NK-92 treated with Interleukin-12 subunit alpha and Interleukin-12 subunit beta, amount 100 ng/mL, for 24 hours (cell line): ENCODE data around the gene B4GALT4.
"Not testable (repeated sequence)": the region's sequence is repeated elsewhere in the genome, so short reads cannot be mapped to it uniquely, and the experiment has no call there.

Experiments
- DNase-seq: peaks from one replicate; lab custom pipeline; 2025; lab: John Stamatoyannopoulos, UW

B4GALT4 gene, protein sequence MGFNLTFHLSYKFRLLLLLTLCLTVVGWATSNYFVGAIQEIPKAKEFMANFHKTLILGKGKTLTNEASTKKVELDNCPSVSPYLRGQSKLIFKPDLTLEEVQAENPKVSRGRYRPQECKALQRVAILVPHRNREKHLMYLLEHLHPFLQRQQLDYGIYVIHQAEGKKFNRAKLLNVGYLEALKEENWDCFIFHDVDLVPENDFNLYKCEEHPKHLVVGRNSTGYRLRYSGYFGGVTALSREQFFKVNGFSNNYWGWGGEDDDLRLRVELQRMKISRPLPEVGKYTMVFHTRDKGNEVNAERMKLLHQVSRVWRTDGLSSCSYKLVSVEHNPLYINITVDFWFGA

DNA sequence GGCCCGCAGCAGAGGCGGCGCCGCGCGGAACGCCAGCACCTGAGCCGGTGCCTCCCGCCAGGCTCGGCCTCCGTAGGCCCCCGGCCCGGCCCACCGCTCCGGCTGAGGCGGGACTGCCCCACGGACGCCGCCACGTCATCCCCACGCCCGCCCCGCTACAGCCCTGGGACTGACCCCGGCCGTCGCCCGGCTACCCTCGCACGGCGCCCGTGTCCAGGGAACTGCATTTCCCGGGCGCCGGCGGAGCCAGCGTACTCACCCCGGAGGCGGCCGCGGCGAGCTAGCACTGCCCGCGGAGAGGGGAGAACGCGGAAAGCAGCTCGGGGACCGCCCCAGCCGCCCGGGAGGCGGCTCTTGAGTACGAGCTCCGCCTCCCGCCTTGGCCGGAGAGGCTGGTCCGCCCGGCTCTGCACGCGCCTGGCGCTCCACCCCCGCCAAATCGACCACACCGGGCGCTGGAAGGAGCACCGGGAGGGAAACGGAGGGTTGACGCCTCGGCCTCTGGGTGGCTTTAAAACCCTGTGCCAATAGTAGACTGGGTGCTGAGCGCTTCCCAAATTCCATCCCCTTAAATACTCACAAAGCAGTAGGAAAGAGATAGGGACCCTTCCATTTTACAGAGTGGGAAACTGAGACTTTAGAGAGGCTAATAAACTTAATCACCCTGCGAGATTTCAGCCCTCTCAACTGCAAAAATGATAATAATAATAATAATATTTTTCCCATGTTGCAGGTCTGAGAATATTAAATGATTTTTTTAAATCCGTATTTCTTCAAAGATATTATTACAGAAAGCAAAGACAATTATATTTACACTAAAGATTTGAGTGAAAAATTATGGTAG lies at the start of gene B4GALT4:
TSS of gene B4GALT4 (minus strand) at position 288 of the 844 bp plus-strand sequence. CDS start 10,779 bp downstream, outside the sequence.
- DNase-seq, result peak; percentile 79

DNA sequence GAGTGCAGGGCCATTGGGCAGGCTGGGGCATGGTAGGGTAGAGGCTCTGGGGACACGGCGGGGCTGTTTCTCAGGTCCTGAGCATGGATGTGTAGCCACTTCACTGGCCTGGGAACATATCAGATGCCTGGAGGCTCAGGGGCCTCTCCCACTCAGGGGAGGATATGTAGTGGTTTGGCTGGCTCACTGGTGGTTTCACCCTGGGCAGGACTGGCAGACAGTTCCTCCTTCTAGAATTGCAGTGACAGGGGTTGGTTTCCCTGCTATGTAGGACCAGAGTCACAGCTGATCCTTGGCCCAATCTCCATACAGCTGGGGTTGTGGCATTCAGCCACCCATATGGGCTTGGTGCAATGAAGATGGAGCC lies 48.7 kb upstream of the B4GALT4 start:
- no peak for DNase-seq

DNA sequence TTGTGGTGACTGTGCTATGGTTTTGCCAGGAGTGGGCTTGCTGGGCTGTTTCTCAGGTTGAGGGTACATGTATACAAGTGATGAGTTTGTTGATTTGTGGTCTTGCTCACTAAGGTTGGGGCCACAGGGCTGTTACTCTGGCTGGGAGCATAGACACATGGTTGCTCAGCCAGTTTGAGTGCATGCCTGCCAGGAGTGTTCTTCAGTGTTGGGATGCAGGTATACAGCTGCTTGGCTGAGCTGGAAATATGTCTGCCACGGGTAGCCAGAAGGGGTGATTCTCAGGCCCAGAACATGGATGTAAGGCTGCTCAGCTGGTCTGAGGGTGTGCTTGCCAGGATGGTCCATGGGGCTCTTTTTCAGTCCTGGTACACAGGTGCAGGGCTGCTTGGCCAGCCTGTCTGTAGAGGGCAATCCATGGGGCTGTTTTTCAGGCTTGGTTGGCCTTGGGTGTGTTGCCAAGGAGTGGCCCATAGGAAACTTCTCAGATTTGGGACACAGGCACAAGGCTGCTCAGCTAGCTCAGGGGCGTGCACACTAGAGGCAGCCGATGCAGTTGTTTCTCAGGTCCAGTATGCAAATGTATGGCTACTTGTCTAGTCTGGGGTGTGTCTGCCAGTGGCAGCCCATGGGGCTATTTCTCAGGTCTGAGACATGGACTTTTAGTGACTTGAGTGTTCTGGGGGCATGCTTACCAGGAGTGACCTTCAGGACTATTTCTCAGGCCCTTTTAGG lies 48.2 kb upstream of the B4GALT4 start:
- no peak for DNase-seq

DNA sequence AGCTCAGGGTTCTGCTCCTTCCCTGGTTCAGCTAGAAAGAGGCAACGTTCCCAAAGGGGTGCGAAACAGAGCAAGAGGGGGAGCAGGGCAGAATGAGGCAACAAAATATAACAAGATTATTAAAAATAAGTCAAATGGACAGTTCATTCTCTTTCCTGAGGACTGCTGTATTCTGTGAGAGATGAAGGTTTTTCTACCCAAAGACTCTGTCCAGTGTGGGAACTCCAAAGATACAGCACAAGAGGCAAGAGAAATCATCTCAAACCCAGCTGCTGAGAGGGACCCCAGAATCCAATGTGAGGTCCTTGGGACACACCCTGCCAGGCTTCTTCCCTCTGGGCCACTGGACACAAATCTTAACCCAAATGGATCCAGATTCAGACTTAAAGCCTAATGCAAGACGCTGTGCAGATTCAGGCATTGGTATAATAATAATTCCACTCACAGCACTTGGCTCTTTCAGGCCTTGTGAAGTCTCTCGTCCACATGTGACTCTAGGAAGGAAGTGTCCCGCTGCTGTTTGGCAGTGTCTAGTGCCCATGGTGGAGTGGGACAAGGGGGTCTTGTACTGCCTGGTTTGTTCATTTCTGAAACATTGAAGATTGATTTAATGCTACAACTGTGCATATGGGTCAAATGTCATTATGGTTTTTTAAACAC lies 39.0 kb upstream of the B4GALT4 start:
- no peak for DNase-seq

DNA sequence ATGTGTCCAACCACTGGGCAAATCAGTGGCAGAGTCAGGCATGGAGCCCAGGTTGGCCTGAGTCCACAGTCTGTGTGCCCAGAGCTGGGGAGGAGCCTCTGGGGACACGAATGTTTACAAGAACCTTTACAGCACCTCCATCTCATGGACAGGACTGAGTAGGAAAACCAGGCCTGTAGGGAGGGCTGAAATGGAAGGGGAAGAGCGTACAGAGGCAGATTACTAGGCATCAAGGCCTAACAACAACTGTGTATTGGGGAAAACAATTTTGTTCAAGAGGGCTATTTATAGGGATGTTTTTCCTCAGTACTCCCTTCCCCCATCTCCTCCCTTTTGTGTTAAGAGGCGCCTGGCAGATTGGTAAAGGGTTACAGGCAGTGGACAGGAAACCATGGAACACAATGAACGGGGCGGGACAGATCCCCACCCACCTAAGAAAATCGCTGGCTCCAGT lies 38.5 kb upstream of the B4GALT4 start:
- DNase-seq, result no peak

DNA sequence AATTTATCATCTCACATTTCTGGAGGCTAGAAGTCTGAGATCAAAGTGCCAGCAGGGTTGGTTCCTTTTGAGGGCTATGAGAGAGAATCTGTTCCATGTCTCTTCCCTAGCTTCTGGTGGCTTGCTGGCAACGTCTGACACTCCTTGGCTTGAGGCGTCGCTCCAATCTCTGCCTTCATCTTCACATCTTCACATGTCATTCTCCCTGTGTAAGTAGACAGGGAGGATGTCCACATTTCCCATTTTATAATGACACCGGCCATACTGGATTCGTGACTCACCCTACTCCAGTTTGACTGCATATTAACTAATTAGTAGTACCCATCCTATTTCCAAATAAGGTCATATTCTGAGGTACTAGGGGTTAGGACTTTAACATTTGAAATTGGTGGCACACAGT lies 36.0 kb upstream of the B4GALT4 start:
- DNase-seq, result no peak

DNA sequence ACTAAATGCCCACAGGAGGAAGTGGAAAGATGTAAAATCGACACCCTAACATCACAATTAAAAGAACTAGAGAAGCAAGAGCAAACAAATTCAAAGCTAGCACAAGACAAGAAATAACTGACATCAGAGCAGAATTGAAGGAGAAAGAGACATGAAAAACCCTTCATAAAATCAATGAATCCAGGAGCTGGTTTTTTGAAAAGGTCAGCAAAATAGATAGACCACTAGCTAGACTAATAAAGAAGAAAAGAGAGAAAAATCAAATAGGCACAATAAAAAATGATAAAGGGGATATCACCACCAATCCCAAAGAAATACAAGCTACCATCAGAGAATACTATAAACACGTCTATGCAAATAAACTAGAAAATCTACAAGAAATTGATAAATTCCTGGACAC lies 29.5 kb upstream of the B4GALT4 start:
- DNase-seq, result not testable (repeated sequence)

DNA sequence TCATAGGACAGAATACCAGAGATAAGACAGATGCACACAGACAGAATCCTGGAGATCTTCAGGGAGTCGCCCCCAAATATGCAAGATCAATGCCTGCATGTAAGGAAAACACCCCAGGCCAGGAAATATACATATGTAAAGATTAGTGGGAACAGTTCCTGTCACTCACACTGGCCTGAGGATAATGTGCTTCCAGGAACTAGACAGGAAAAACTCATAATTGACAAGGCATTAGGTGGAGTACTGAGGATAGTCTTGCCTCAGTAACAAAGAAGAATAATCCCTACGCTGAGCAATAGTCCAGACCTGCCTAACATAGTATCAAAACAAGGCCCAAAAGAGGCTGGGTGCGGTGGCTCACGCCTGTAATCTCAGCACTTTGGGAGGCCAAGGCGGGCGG lies 20.4 kb upstream of the B4GALT4 start:
- DNase-seq, result no peak

DNA sequence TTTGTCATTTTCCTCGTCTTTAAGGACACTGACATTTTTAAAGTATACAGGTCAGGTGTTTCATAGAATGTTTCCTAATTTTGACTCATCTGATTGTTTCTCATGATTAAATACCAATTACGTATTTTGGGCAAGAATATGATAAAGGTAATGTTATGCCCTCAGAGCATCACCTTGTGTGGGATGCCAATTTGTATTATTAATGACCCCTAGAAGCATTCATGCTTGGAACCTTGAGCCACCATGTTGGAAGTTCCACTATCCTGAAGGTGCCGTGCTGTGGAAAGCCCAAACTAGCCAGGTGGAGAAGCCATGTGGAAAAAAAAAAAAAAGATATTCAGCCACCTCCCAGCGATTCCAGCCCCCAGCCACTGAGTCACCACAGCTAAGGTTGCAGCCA lies 19.1 kb upstream of the B4GALT4 start:
- DNase-seq, result no peak

DNA sequence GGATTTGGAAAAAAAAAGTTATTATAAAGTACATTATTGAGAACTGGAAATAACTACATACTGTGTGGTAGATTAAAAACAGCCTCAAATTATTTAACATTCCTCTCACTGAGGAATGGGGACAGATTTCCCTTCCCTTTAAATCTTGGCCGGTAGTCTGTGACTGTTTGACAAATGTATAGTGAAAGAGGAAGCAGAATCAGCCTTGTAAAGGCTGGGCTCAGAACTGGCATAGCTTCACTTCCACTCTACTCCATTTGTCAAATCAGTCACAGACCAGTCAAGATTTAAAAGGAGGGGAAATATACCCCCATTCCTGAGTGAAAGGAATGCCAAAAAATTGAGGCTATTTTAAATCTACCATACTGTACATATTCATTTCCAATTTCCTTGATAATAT lies 18.2 kb upstream of the B4GALT4 start:
- DNase-seq, result no peak

DNA sequence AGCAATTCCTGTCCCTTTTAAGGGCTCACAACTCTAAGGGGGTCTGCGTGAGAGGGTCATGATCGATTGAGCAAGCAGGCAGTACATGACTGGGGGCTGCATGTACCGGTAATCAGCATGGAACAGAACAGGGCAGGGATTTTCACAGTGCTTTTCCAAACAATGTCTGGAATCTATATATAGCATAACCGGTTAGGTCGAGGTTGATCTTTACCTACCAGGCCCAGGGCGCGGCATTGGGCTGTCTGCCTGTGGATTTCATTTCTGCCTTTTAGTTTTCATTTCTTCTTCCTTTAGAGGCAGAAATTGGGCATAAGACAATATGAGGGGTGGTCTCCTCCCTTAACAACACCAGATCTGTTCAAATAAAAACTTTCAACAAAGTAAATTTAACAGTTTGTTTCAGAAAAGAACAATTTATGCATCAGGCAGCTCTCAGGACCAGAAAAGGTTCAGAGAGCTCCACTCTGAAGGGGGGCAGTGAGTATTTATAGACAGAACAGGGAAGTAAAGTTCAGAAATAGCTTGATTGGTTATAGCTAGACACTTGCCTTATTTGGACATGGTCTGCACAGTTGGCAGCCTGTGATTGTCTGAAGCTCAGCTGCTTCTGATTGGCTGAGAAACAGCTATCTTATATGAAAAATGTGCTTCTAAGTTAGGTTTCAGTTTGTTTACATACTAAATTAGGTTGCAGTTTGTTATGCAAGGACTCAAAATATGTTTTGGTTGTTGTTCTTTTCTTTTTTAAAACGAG lies 17.2 kb upstream of the B4GALT4 start:
- DNase-seq, result no peak

DNA sequence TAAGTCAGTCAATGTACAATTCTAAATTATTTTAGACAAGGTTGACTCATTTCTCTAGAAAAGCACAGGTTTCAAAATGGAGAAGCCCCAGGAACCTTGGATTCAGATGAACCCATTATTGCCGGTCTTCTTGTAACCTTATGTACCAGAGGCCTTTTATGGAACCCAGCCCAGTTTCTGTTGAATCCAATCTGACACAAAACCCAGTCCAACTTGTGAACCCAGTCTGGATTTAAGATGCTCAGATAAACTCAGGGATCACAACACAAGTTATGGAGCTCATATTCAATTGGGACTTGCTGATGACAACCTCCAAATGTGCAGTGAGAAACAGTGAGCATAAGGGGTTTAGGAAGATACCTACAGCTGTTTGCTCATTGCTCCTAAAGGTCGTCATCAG lies 16.4 kb upstream of the B4GALT4 start:
- DNase-seq, result no peak

DNA sequence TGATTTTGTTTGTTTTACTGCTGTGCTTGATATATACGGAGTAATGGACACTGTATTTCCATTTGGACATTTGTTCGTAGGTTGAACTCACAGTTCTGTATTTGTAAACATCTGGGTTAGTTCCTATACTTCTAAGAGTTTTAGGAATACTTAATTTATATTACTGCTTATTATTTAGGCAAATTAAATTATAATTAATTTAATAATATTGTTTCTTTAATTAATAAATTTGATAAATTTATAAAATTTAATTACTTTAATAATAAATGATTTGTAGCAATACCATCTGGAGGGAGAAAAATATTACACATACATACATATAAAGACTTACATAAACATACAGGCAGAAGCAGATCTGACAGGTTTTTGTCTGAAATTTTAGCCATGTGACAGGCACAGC lies 14.5 kb upstream of the B4GALT4 start:
- DNase-seq, result no peak

DNA sequence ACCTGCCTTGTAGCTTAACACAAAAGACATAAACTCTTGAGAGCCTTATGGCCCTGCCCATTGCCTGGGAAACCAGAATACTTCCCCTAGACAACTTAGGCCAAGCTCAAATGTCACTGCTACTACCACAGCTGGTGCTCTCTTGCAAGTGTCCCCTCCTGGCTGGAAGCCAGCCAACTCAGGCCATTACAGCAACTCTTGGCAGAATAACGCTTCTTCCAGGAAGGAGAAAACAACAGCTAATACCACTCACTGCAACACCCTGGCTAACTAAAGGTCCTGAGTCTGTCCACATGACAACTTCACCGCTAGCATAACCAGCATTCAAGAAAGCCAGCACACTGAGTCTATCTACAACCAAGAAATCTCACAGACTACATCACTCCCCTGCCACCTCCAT lies 5.1 kb upstream of the B4GALT4 start:
- DNase-seq, result no peak

DNA sequence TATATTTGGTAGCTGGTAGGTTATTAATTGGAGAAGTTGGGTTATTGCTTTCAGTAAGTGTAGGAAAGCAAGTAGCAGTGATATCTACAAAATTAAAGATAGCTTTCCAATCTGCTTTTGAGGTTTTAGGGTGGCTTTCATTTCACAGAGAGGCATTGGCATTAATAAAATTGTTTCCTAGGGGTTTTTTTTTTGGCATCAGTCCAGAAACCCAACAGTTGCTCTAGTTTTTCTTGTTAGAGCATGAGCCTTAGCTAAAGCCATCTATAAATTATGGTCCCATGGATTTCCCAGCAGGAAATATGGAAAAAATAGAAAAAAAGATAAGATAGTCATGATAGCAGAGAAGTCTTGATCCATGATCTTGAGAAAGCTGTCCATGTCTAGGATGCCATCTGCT lies 3.0 kb upstream of the B4GALT4 start:
- DNase-seq, result no peak

DNA sequence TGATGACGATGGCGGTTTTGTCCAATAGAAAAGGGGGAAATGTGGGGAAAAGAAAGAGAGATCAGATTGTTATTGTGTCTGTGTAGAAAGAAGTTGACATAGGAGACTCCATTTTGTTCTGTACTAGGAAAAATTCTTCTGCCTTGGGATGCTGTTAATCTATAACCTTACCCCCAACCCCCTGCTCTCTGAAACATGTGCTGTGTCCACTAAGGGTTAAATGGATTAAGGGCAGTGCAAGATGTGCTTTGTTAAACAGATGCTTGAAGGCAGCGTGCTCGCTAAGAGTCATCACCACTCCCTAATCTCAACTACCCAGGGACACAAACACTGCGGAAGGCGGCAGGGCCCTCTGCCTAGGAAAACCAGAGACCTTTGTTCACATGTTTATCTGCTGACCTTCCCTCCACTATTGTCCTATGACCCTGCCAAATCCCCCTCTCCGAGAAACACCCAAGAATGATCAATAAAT lies 2.4 kb upstream of the B4GALT4 start:
- not testable (repeated sequence) for DNase-seq

DNA sequence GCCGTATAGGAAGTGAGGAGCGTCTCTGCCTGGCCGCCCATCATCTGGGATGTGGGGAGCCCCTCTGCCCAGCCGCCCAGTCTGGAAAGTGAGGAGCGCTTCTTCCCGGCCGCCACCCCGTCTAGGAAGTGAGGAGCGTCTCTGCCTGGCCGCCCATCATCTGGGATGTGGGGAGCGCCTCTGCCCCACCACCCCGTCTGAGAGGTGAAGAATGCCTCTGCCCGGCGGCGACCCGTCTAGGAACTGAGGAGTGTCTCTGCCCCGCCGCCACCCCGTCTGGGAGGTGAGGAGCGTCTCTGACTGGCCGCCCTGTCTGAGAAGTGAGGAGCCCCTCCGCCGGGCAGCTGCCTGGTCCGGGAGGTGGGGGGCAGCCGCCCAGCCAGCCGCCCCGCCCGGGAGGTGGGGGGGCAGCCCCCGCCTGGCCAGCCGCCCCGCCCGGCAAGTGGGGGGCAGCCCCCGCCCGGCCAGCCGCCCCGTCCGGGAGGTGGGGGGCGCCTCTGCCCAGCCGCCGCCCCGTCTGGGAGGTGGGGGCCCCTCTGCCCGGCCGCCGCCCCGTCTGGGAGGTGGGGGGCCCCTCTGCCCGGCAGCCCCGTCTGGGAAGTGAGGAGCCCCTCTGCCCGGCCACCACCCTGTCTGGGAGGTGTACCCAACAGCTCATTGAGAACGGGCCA lies 1.8 kb upstream of the B4GALT4 start:
- DNase-seq, result not testable (repeated sequence)

DNA sequence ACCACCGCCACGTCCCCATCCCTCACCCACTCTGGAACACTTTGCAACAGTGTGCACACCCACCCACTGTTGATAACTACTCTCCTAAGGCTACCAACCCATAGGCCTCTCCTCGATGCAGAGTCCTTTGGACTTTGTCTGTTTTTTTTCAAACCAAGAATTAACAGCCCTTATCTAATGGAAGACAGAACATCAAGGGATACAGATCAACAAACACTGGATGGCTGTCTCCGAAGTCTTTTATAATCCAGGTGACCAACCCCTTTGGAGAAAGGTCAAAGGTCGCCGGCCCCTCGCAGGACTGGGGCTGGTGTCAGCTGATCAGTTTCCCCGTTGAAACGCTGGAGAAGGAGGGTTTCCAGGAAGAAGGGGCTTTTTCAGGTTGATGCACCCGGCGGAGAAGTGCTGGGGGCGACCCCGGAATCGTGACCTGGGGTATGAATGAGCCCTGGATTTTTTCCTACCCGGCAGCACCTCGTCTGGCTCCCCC lies 532 bp downstream of the B4GALT4 start:
- no peak for DNase-seq

DNA sequence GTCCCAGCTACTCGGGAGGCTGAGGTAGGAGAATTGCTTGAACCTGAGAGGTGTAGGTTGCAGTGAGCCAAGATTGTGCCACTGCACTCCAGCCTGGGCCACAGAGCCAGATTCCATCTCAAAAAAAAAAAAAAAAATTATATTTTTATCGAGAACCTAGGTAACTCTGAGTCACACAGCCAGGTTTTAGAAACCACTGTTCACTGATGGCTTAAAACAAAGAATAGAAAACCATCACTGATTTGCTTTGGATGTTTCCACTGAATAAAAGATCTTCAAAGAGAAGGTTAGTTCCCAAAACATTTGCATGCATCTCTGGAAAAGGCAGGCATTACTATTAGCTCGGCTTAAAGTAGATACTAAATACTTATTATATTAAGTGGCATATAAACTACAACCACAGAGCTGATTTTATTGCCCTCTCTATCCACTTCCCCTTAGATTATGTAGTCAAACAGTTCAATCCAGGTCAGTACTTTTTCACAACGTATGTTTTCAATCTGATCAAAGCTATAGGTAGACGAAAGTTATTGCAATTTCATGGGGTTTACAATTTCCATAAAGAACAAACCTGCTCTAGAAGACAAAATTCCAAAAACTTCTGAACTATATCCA lies 1.4 kb downstream of the B4GALT4 start:
- no peak for DNase-seq

DNA sequence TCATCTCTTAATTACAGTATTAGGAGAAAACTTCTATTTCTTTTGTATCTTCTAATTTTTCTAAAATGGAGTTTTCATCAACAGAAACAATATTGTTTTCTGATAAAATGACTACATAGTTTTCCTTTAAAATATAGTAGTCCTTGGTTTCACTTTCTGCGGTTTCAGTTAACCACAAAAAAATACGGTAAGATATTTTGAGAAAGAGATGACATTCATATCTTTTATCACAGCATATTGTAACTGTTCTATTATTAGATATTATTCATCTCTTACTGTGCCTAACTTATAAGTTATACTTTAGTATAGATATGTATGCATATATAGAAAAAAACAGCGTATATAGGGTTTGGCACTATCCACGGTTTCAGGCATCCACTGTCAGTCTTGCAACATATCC lies 2.3 kb downstream of the B4GALT4 start:
- DNase-seq, result no peak
